Measurements from ENCODE around the gene KLHL29. TPM values are rescaled to one million over a fixed set of nuclear protein-coding genes. Genes with fewer than 3 reads are reported as not detected.

Gene KLHL29
- total RNA-seq, 1 experiment from 2014 or later: 2.4 TPM

- no peak overlapping the region for H3K4me3 Mint-ChIP-seq
- no peak overlapping the region for H3K27ac ChIP-seq (ENCODE audit: insufficient read length, low read depth, low read length)
- H4K91ac ChIP-seq (ENCODE audit: insufficient read length, low read depth, low read length): no peak overlapping the region
These were observed 25.6 kb downstream of the KLHL29 start for GRCh38 chr2:23410596-23410995.

More at GRCh38 chr2:23410596-23410995, 25.6 kb downstream of the KLHL29 start:
- H3K27me3 ChIP-seq (ENCODE audit: insufficient read depth, low read length): no peaks in the 10 kb centered on the region
- peaks cover 2% of the 10 kb centered on the region; the same call in 1 of the 2 replicates for H3K27me3 Mint-ChIP-seq (ENCODE audit: low read depth)
- no peak overlapping the region for H2AK5ac ChIP-seq (ENCODE audit: insufficient read length, low read length)
- no peak overlapping the region for H3K4ac ChIP-seq (ENCODE audit: low read depth, low read length)
- no peak overlapping the region for H4K8ac ChIP-seq (replicated peaks; ENCODE audit: insufficient read length, low read depth, low read length)
- H2BK12ac ChIP-seq (ENCODE audit: insufficient read length, low read depth, low read length): no peak overlapping the region
- no peak overlapping the region for H3K23ac ChIP-seq (ENCODE audit: insufficient read length, low read depth, low read length)
- no peak overlapping the region for H2BK120ac ChIP-seq (ENCODE audit: low read depth, low read length, poor library complexity, severe bottlenecking)
- no peak overlapping the region for H2AFZ ChIP-seq (ENCODE audit: low read length)
- no peak overlapping the region for H3K18ac ChIP-seq (ENCODE audit: insufficient read length, low read depth, low read length)
- H3T11ph ChIP-seq (ENCODE audit: low read length): no peak overlapping the region
- peaks cover 7 to 12% of the 10 kb centered on the region in 2 experiments for H3K4me1 Mint-ChIP-seq
- no peak for DNase-seq
- peaks cover 0 to 2% (median 0%) of the 10 kb centered on the region in 3 experiments; a peak in 3 of 7 replicates for H3K36me3 Mint-ChIP-seq (ENCODE audit: insufficient read depth in 1 of 3, low read depth in 3 of 3)
- no peaks in the 10 kb centered on the region for H3K23me2 ChIP-seq (ENCODE audit: insufficient read length, low read depth, low read length, poor library complexity, severe bottlenecking)
- no peak overlapping the region for H4K5ac ChIP-seq (ENCODE audit: insufficient read length, low read depth, low read length)
- H3K4me1 ChIP-seq (ENCODE audit: insufficient read depth, low read length): no peaks in the 10 kb centered on the region
- no peaks in the 10 kb centered on the region for H4K20me1 ChIP-seq (ENCODE audit: control insufficient read depth, insufficient read depth, insufficient read length)
- peaks cover 0 to 5% of the 10 kb centered on the region in 2 experiments; a peak in 2 of 5 replicates for H3K9me3 Mint-ChIP-seq
- no peak overlapping the region for H3K9ac ChIP-seq (ENCODE audit: extremely low read depth, insufficient read length, low read length)
- no peak overlapping the region for H2BK20ac ChIP-seq (ENCODE audit: low read depth, low read length, poor library complexity, severe bottlenecking)
- no peaks in the 10 kb centered on the region for H3K9me3 ChIP-seq (ENCODE audit: control insufficient read depth, low read depth, low read length)
- no peak overlapping the region for H3K4me2 ChIP-seq (ENCODE audit: insufficient read depth, insufficient read length, low read length)
- H3K56ac ChIP-seq (ENCODE audit: insufficient read length, low read depth, low read length): no peak overlapping the region
- H3K79me2 ChIP-seq (ENCODE audit: insufficient read depth, low read length): no peaks in the 10 kb centered on the region
- H3K79me1 ChIP-seq (ENCODE audit: insufficient read depth, low read depth, low read length, poor library complexity, severe bottlenecking): no peaks in the 10 kb centered on the region
- no peak overlapping the region for H3K27ac Mint-ChIP-seq
- H3K14ac ChIP-seq (ENCODE audit: insufficient read depth, low read length): no peak overlapping the region
- no peak for TF ChIP-seq CTCF (conservative IDR thresholded peaks at IDR 0.05)
- H2BK5ac ChIP-seq (ENCODE audit: insufficient read length, low read length): no peak overlapping the region
- H2BK15ac ChIP-seq (ENCODE audit: low read depth, low read length): no peak overlapping the region
- no CpG with 5 or more reads among the region's 6 CpGs for WGBS (ENCODE audit: extremely low coverage, insufficient read length, low lambda C conversion rate)
